Measurements from ENCODE around the gene ATP9B. TPM values are rescaled to one million over a fixed set of nuclear protein-coding genes. Genes with fewer than 3 reads are reported as not detected.
A peak's percentile ranks its signal among the peaks of the same experiment; 100 is the strongest.

The ATP9B gene
- total RNA-seq, 1 experiment from 2014 or later = 20.9 TPM

- no peak overlapping the region for H3K56ac ChIP-seq (ENCODE audit: insufficient read length, low read depth, low read length)
- peaks cover 5% of the 10 kb centered on the region for H3K9me3 ChIP-seq (ENCODE audit: control insufficient read depth, low read depth, low read length)
- TF ChIP-seq CTCF (conservative IDR thresholded peaks at IDR 0.05) = peak; percentile 66
- H3K36me3 Mint-ChIP-seq (ENCODE audit: insufficient read depth in 1 of 3, low read depth in 3 of 3) = peaks cover 1 to 30% (median 4%) of the 10 kb centered on the region in 3 experiments; a peak in 5 of 7 replicates
- H4K8ac ChIP-seq (replicated peaks; ENCODE audit: insufficient read length, low read depth, low read length) = no peak overlapping the region
- no CpG with 5 or more reads among the region's 5 CpGs for WGBS (ENCODE audit: extremely low coverage, insufficient read length, low lambda C conversion rate)
- peaks cover 26 to 35% of the 10 kb centered on the region in 2 experiments for H3K9me3 Mint-ChIP-seq
- no peak overlapping the region for H3K27ac ChIP-seq (ENCODE audit: insufficient read length, low read depth, low read length)
- H3K27me3 Mint-ChIP-seq (ENCODE audit: low read depth) = no peaks in the 10 kb centered on the region; the same call in 1 of the 2 replicates
- H4K91ac ChIP-seq (ENCODE audit: insufficient read length, low read depth, low read length) = no peak overlapping the region
- H2BK20ac ChIP-seq (ENCODE audit: low read depth, low read length, poor library complexity, severe bottlenecking) = no peak overlapping the region
- H3K23me2 ChIP-seq (ENCODE audit: insufficient read length, low read depth, low read length, poor library complexity, severe bottlenecking) = no peaks in the 10 kb centered on the region
- H3K27me3 ChIP-seq (ENCODE audit: insufficient read depth, low read length) = no peaks in the 10 kb centered on the region
- H3K9ac ChIP-seq (ENCODE audit: extremely low read depth, insufficient read length, low read length) = no peak overlapping the region
- H2BK120ac ChIP-seq (ENCODE audit: low read depth, low read length, poor library complexity, severe bottlenecking) = no peak overlapping the region
- DNase-seq = peak; percentile 71
- H4K5ac ChIP-seq (ENCODE audit: insufficient read length, low read depth, low read length) = no peak overlapping the region
- no peak overlapping the region for H2BK5ac ChIP-seq (ENCODE audit: insufficient read length, low read length)
- H2BK12ac ChIP-seq (ENCODE audit: insufficient read length, low read depth, low read length) = no peak overlapping the region
- no peak overlapping the region for H3K18ac ChIP-seq (ENCODE audit: insufficient read length, low read depth, low read length)
- no peak overlapping the region for H3K4me2 ChIP-seq (ENCODE audit: insufficient read depth, insufficient read length, low read length)
- H3K4me1 ChIP-seq (ENCODE audit: insufficient read depth, low read length) = no peaks in the 10 kb centered on the region
- no peaks in the 10 kb centered on the region for H4K20me1 ChIP-seq (ENCODE audit: control insufficient read depth, insufficient read depth, insufficient read length)
- no peak overlapping the region for H2BK15ac ChIP-seq (ENCODE audit: low read depth, low read length)
- no peak overlapping the region for H3K23ac ChIP-seq (ENCODE audit: insufficient read length, low read depth, low read length)
- no peak overlapping the region; a peak in 1 of 7 replicates for H3K27ac Mint-ChIP-seq
- H3K4me3 Mint-ChIP-seq = no peak overlapping the region; a peak in 1 of 5 replicates
- no peak overlapping the region for H3T11ph ChIP-seq (ENCODE audit: low read length)
- no peak overlapping the region for H2AK5ac ChIP-seq (ENCODE audit: insufficient read length, low read length)
- no peak overlapping the region for H3K14ac ChIP-seq (ENCODE audit: insufficient read depth, low read length)
- no peak overlapping the region for H3K4ac ChIP-seq (ENCODE audit: low read depth, low read length)
- H3K4me1 Mint-ChIP-seq = peaks cover 9 to 11% of the 10 kb centered on the region in 2 experiments
- no peaks in the 10 kb centered on the region for H3K79me2 ChIP-seq (ENCODE audit: insufficient read depth, low read length)
- H2AFZ ChIP-seq (ENCODE audit: low read length) = no peak overlapping the region
- no peaks in the 10 kb centered on the region for H3K79me1 ChIP-seq (ENCODE audit: insufficient read depth, low read depth, low read length, poor library complexity, severe bottlenecking)
Observed at GRCh38 chr18:79026491-79026890, 42.7 kb upstream of the ATP9B start.
